HCEC 1CT (cell line): ENCODE measurements around the gene GALC.
"Not testable (repeated sequence)": the region's sequence is repeated elsewhere in the genome, so short reads cannot be mapped to it uniquely, and the experiment has no call there.

ENCODE experiments used
- DNase-seq: peaks from one replicate; pipeline ENCODE4 v3.0.0-alpha.2; 2017

Gene GALC

GRCh38 chr14:87992718-87993628 is at the start of gene GALC:
Gene GALC (minus strand): TSS chr14:87993182. CDS start chr14:87993164, 18 bp downstream.
- DNase-seq: peak; percentile 88

GRCh38 chr14:88040146-88040545 is 47.2 kb upstream of the GALC start:
- DNase-seq: no peak

DNA sequence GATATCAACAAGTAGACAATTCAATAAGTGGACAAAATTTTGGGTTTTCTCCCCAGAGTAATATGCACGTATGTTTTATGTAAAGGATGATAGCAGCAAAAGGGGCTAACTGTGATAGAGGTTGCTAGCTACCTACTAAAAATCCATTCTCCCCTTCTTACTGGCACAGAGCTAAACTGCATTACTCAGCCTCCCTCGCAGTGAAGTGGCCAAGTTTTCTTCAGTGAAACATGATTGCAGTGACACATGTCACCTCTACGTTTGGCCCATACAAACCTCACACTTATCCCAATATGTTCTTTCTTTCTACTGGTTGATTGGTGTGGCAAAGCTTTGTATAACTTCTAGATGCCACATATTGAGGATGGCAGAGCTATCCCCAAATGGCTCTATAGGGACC is 46.2 kb upstream of the GALC start:
- DNase-seq: no peak

- DNase-seq: no peak
Observed at GRCh38 chr14:88037325-88037724, 44.3 kb upstream of the GALC start.

DNA sequence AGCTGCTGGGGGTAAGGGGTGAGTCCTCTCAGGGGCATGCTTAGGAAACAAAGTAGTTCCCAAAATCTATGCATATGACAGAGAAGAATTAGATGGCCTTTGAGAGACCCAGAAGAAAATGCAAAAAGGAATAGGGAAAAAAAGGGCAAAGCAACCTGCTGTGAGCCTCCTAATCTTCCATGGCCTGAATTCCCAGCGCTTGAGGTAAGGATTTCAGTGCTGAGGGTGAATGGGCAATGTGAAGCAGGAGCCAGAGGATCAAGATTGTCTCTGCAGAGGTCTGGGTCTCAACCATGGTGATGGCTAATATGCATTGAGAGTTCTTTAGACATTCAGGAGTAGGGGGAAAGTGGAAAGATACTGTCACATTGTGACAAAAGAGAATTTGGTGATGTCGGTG is 43.4 kb upstream of the GALC start:
- no peak for DNase-seq

GRCh38 chr14:88034076-88034475 is 41.1 kb upstream of the GALC start:
- DNase-seq: no peak

DNA sequence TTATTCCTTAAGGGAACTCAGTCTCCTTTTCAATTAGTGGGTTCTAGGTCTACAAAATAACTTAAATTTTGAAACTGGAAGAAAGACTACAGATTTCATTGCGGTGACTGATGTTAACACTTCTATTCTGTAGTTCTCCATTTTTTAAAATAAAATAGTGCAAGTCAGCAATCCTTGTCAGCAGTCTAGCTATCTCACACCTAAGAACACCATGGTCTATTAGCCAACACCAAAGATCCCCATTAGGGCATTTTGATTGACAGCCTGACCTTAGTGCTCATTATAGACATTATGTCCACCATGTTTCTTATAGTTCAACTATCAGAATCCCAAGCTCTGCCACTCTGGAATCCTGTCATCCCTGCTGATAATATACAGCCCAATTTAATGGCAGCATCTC is 39.4 kb upstream of the GALC start:
- no peak for DNase-seq

DNA sequence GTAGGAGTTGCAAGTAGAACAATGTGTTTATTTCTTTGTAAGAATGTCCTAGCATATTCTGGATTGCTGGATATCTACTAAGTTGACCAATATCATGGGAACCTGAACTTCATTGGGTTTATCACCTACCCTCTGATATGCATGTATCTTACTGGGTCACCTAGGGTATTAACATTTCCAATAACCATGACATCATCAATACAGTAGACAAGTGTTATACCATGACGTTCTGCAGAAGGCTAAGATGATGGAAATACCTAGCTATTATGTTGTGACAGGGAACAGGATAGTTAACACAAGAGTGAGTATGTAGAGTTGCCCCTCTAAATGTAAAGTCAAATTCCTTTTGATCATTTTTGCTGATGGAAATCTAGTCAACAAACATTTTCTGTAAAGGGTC is 37.9 kb upstream of the GALC start:
- DNase-seq: no peak

DNA sequence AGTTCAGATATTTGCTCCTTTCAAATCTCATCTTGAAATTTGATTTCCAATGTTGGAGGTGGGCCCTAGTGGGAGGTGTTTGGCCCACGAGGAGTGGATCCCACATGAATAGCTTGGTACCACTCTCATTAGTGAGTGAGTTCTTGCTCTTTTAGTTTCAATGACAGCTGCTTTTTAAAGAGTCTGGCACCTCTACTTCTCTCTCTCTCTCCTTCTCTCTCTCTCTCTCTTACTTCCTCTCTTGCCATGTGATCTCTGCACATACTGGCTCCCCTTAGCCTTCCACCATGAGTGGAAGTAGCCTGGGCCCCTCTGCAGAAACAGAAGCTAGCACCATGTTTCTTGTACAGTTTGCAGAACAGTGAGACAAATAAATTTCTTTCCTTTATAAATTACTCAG is 37.1 kb upstream of the GALC start:
- no peak for DNase-seq

- DNase-seq: no peak
Observed at GRCh38 chr14:88029500-88029899, 36.5 kb upstream of the GALC start.

GRCh38 chr14:88026890-88027289 is 33.9 kb upstream of the GALC start:
- DNase-seq: no peak

GRCh38 chr14:88025313-88025712 is 32.3 kb upstream of the GALC start:
- no peak for DNase-seq

DNA sequence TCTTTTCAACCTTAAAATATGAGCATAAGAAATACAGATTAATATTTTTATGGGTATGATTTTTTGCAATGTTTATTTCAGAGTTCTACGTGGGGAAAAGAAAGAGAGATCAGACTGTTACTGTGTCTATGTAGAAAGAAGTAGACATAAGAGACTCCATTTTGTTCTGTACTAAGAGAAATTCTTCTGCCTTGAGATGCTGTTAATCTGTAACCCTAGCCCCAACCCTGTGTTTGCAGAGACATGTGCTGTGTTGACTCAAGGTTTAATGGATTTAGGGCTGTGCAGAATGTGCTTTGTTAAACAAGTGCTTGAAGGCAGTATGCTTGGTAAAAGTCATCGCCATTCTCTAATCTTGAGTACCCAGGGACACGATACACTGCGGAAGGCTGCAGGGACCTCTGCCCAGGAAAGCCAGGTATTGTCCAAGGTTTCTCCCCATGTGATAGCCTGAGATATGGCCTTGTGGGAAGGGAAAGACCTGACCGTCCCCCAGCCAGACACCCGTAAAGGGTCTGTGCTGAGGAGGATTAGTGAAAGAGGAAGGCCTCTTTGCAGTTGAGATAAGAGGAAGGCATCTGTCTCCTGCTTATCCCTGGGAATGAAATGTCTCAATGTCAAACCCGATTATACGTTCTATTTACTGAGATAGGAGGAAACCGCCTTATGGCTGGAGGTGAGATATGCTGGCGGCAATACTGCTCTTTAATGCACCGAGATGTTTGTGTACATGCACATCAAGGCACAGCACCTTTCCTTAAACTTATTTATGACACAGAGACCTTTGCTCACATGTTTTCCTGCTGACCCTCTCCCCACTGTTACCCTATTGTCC is 31.5 kb upstream of the GALC start:
- not testable (repeated sequence) for DNase-seq

DNA sequence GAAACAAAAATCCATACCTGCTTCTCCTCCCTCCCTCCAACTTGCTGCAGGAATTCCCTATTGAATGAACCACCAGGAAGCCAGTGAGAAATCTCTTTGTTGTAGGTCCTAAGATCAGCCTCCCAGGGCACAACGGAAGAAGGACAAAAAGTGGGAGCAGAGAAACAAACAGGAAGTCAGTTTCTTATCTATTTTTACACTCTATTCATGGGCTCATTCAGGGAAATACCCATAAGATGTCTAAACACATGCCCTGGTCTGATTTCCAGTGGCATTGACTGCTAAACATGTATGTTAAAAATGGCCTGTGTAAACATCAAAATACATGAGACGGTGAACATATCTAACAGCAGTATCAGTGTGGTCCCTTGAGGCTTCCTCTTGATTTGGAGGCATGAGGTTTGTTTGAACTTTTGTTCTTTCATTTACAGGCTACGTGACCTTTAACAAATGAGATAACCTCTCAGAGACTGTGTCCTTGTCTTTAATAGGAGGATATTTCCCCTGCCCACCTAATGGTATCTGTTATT is 30.7 kb upstream of the GALC start:
- DNase-seq: no peak

- DNase-seq: no peak
Observed at GRCh38 chr14:88017535-88017934, 24.6 kb upstream of the GALC start.

- no peak for DNase-seq
Observed at GRCh38 chr14:88016768-88017167, 23.8 kb upstream of the GALC start.

DNA sequence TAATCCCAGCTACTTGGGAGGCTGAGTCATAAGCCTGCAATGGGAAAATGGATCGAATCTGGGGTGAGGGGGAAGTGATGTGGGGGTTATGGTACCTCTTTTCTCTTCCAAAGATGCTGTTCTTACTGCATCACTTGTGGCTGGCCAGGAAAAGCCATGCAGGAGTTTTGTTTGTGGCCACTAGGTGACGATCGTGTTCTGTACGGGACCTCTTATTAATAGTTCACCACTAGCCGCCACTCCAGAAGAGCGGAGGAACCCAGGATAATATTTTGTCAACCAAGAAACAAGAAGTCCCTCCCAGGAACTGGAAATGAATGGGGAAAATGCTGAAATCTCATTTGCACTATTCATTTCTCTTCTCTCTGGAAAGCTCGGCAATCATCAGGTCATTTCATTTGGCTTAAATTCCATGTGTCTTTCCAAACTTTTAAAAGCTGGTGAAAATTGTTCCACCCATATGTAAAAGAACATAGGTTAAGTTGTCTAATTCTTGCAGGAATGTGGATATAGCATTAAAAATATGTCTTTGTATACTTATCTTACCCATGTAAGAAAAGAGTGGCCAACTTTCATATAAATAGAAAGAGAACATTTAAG is 20.9 kb upstream of the GALC start:
- DNase-seq: peak; percentile 56

- no peak for DNase-seq
Observed at GRCh38 chr14:88012495-88012894, 19.5 kb upstream of the GALC start.

DNA sequence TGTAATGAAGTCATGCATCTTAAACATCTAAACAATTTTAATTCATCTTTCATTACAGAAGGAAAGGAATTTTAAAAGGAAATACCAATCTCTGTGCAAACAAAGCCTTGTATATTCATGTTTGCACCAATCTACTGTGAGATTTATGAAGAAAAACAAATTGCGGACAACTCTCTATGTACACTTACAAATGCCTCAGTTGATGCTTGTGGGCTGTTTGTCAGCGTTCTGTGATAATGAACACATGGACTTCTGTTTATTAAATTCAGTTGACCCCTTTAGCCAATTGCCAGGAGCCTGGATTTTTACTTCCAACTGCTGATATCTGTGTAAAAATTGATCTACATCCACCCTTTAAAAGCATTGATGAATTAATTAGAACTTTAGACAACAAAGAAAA is 17.3 kb upstream of the GALC start:
- DNase-seq: no peak

DNA sequence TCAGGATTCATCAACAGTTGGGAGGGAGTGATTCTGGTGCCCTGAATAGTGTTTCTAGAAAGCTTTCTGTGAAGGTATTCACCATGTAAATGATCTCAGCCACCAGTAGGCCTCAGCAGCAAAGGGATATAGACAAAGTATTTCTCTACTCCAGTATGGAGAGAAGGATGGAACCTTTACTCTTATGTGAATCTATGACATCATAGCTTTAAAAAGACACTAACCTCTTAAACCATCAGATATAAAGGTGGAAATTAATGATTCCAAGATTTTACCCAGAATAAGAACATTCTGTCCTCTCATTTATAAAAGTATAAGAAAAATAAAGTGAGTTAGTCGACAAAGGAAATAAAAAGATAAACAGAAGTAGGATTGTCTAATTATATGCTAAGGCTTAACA is 16.5 kb upstream of the GALC start:
- no peak for DNase-seq

DNA sequence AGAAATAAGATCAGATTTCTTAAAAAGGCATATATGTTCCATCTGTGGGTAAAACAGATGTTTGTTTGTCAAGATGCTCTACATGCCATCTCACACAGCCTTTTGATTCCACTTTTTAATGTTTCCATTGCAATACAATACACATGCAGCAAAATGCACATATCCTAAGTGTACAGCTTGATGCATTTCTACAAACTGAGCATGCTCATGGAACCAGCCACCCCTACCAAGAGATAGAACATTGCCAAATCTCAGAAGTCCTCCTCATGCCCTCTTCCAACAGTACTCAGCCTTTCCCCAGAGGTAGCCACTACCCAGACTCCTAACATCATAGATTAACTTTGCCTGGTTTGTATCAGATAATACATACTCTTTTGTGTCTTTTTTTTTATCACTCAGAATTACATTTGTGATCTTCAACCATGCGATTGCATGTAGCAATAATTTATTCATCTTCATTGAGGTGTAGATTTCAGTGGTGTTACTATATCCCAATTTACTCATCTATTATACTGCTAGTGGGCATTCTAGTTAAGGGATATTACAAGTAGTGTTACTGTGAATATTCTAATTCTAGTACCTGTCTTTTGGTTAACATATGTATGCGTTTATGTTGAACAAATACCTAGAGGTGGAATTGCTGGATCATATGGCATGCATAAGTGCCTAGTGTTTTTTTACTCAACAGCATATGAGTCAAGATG is 15.2 kb upstream of the GALC start:
- no peak for DNase-seq

GRCh38 chr14:88007608-88008007 is 14.6 kb upstream of the GALC start:
- DNase-seq: no peak
